ENCODE measurements around the gene USP15.
"Not testable (repeated sequence)": the region's sequence is repeated elsewhere in the genome, so short reads cannot be mapped to it uniquely, and the experiment has no call there.

Gene USP15

DNA sequence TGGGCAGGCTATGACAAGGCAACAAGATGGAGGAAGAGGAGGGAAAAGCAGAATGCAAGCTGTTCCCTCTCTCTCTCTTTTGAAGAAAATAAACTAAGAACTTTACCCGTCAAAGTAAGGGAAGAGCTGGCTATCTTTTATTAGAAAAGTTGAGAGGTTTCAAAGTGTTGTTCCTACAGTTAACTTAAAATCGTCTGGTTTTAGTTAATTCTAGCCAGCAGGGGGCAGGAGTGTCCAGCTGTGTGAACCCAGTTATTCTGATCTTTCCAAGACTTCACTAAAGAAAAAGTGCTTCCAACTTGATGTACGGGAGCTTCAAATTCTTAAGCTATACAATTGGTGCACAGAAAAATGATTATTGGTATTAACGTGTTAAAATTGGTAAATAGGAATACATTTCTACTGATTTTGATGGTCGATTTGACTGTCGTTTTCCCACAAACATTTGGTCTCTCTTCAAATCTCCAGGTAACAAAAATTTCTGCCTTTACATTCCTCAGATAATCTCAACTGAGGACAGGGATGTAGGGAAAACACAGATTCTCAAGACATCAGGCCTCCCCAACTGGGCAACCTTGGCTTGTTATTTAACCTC is 178.0 kb downstream of the USP15 start:
- peak in 34 of 56 donors; percentile 0 to 80 (median 14) for DNase-seq

DNA sequence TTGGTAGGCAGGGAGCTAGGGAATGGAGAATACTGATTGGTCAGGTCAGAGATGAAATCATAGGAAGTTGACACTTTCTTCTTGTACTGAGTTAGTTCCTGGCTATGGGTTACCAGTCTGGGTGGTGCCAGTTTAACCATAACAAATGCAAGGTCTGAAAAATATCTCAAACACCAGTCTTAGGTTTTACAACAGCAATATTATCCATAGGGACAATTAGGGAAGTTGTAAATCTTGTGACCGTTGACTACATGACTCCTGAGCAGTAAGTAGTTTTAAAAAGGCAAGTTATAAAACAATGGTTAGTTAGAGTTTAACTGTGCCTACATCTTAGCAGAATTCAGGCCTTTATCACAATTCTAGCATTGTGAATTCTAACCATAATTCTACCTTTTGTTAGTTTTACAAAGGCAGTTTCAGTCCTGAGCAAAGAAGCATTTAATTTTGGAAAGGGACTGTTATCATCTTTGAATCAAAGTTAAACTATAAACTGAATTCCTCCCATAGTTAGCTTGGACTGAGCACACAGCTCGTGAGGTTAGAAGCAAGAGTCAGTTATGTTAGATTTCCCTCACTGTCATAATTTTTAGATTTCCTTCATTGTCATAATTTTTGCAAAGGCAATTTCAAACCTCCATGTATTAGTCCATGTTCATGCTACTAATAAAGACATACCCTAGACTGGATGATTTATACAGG is 186.7 kb downstream of the USP15 start:
- DNase-seq = no peak

DNA sequence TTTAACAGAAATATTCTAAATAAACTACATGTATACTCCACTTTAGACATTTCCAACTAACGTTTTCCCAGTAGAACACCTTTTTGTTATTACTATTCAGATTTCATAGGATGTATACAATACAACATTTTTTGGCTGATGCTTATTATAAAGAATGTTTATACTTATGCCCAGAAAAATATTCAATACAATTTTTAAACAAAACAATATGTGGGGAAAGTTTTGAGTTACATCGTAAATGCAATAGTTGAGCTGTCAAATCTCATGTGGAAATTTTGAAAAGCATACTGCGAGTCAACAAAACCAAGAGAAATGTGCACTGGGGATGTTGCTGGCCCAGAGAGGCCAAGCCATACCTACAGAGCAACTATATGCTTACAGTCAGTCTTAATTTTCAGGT is 188.2 kb downstream of the USP15 start:
- DNase-seq = no peak

DNA sequence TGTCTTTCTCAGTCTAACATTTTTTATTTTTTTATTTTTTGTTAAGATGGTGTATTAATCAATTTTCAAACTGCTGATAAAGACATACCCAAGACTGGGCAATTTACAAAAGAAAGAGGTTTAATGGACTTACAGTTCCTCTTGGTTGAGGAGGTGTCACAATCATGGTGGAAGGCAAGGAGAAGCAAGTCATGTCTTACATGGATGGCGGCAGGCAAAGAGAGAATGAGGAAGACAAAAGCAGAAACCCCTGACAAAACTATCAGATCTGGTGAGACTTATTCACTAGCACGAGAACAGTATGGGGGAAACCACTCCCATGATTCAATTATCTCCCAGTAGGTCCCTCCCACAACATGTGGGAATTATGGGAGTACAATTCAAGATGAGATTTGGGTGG is 195.2 kb downstream of the USP15 start:
- DNase-seq = not testable (repeated sequence)

DNA sequence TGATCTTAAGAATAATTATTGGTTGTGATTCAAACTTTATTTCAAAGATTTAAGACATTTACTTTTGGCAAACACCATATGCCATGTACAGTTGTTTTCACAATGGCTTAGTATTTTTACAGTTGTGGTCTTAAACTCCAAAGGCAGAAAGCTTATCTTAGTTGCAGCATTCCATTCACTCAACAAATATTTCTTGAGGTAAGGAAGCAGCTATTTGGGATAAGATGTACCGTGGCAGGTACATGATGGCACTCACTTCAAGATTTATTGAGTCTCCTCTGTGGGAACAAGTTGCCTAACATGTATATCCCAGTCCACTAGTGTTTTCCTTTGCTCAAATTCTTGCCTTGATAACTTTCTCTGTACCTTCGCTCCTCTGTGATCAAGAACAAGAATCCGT is 198.4 kb downstream of the USP15 start:
- DNase-seq = no peak

DNA sequence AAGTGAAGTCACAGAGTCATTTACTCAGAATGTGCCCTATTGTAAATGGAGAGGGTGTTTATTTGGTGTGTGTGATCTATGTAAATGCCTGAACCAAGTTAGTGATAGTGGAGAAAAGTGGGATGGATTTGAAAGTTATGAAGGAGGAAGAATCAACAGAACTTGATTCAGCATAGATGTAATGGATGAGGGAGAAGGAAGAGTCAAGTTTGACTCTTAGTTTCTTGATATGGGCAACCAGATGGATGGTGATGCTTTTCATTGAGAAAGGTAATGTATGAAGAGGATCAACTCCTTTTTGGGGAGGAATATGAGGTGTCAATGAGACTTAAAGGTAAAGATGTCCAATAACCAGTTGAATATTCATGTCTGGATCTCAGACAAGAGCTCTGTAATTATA is 199.8 kb downstream of the USP15 start:
- no peak for DNase-seq

DNA sequence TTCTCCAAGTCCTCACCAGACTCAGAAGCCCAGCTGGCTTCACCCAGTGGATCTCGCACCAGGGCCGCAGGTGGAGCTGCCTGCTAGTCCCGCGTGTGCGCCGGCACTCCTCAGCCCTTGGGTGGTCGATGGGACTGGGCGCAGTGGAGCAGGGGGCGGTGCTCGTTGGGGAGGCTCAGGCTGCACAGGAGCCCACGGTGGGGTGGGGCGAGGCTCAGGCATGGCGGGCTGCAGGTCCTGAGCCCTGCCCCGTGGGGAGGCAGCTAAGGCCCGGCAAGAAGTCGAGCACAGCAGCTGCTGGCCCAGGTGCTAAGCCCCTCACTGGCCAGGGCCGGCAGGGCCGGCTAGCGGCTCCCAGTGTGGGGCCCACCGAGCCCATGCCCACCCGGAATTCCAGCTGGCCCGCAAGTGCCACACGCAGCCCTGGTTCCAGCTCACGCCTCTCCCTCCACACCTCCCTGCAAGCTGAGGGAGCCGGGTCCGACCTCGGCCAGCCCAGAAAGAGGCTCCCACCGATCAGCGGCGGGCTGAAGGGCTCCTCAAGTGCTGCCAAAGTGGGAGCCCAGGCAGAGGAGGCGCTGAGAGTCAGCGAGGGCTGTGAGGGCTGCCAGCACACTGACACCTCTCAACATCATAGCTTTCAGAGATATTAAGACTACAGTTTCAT is 201.1 kb downstream of the USP15 start:
- DNase-seq = not testable (repeated sequence)

DNA sequence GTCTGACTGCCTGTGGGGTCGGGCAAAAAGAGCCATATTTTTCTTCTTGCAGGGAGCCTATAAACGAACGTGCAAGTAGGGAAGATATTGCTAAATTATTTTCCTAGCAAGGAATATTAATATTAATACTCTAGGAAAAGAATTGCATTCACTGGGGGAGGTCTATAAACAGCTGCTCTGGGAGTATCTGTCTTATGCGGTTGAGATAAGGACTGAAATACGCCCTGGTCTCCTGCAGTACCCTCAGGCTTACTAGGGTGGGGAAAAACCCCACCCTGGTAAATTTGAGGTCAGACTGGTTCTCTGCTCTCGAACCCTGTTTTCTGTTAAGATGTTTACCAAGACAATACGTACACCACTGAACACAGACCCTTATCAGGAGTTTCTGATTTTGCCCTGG is 203.0 kb downstream of the USP15 start:
- DNase-seq = not testable (repeated sequence)

Data from nucleus accumbens (tissue), 56 donors.